ENCODE results near the gene CEP19.

The CEP19 gene

DNA sequence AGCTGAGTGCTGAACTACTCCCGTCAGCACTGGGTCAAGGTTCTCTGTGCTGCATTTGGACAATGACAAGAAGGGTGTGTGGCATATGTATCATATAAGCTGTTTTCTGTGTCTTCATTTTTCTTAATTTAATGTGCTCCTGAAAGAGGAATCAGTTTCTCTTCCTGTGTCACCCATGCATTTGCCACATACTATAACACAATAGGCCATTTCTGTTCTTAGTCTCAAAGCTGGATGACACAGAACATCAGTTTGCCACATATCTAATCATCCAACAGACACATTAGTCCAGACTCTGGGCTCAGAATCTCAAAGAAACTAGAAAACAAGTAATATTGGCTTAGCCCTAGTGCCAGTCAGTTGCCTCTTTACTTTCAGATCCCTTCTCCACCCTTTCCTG, 34.1 kb downstream of the CEP19 start:
- TF ChIP-seq, protein P1, sequence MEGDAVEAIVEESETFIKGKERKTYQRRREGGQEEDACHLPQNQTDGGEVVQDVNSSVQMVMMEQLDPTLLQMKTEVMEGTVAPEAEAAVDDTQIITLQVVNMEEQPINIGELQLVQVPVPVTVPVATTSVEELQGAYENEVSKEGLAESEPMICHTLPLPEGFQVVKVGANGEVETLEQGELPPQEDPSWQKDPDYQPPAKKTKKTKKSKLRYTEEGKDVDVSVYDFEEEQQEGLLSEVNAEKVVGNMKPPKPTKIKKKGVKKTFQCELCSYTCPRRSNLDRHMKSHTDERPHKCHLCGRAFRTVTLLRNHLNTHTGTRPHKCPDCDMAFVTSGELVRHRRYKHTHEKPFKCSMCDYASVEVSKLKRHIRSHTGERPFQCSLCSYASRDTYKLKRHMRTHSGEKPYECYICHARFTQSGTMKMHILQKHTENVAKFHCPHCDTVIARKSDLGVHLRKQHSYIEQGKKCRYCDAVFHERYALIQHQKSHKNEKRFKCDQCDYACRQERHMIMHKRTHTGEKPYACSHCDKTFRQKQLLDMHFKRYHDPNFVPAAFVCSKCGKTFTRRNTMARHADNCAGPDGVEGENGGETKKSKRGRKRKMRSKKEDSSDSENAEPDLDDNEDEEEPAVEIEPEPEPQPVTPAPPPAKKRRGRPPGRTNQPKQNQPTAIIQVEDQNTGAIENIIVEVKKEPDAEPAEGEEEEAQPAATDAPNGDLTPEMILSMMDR (IDR thresholded peaks at IDR 0.05; ENCODE audit: insufficient read depth, low read depth, low read length, missing control alignments) = no peak
- DNase-seq (ENCODE audit: low read depth) = no peak
- H3K4me3 ChIP-seq (ENCODE audit: low read depth, low read length) = no peak overlapping the region

DNA sequence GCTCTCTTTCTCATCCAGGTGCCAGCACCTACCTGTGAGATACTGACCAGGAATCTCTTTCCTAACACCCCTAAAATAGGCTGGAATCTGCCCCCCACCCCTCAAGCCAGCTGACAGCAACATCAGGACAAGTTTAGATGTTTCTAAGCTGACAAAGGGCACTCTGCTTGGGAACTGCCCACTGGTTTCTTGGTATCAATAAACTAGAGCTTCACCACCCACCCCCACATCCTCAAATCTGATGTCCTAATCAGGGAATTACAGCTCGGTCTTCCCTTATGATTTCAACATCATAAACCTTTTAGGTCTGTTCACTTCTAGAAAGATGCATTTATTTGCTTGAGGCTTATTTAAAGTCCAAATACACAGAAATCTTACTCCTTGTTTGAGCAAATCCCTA, 34.7 kb downstream of the CEP19 start:
- TF ChIP-seq, protein P1 (IDR thresholded peaks at IDR 0.05; ENCODE audit: insufficient read depth, low read depth, low read length, missing control alignments) = no peak
- no peak for DNase-seq (ENCODE audit: low read depth)
- no peak overlapping the region for H3K4me3 ChIP-seq (ENCODE audit: low read depth, low read length)

DNA sequence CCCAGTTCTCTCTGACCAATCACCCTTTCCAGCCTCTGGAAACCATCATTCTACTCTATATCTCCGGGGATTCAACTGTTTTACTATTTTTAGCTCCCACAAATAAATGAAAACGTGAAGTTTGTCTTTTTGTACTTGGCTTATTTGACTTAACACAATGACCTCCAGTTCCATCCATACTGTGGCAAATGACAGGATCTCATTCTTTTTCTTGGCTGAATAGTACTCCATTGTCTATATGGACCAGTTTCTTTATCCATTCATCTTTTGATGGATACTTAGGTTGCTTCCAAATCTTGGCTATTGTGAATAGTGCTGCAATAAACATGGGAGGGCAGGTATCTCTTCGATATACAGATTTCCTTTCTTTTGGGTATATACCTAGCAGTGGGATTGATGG, 38.4 kb downstream of the CEP19 start:
- DNase-seq (ENCODE audit: low read depth) = no peak
- no peak overlapping the region for H3K4me3 ChIP-seq (ENCODE audit: low read depth, low read length)
- TF ChIP-seq, protein P1 (IDR thresholded peaks at IDR 0.05; ENCODE audit: insufficient read depth, low read depth, low read length, missing control alignments) = no peak

DNA sequence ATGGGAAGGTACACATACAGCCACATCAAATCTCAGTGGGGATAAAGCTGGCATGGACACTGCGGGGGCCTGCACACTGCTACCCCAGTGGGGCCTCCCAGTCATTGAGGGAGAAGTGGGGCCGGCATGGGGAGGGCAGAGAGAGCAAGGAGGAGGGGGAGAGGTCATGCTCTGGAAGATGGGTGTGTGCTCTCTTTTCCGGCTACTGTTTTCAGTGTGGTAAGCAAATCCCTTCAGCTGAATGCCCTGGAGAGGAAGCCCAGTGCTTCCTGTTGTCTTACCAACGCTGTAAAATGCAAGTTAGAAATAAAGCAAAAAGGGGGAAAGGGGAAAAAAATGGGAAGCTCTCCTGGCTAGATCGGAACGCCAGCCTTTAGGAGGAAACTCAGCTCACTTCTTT, 41.7 kb downstream of the CEP19 start:
- TF ChIP-seq, protein P1 (IDR thresholded peaks at IDR 0.05; ENCODE audit: insufficient read depth, low read depth, low read length, missing control alignments) = no peak
- no peak overlapping the region for H3K4me3 ChIP-seq (ENCODE audit: low read depth, low read length)
- peak; percentile 56 for DNase-seq (ENCODE audit: low read depth)

DNA sequence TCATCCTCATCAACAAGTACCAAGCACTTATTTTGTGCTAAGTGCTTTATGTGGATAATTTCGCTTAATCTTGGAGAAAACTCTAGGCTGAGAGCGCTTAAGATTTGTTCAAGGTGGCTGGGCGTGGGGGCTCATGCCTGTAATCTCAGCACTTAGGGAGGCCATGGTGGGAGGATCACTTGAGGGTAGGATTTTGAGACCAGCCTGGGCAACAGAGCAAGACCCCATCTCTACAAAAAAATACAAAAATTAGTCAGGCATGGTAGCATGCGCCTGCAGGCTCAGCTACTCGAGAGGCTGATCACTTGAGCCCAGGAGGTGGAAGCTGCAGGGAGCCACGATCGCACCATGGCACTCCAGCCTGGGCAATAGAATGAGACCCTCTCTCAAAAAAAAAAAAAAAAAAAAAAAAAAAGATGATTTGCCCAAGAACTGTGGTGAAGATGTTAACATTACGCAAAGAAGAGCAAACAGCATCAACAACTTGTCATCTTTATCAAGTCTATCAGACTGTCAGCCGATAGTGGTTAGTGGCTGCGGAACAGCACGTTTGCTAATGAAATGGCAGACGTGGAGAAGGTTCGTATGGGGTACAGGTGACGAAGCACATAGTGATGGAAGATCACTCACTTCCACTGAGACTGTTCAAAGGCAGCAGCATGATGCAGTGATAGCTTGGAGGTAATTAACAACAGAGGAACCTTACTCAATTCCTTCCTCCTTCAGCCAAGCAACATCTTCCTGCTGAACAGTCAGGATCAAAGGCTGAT, 44.8 kb downstream of the CEP19 start:
- no peak for DNase-seq (ENCODE audit: low read depth)
- H3K4me3 ChIP-seq (ENCODE audit: low read depth, low read length) = no peak overlapping the region
- TF ChIP-seq, protein P1 (IDR thresholded peaks at IDR 0.05; ENCODE audit: insufficient read depth, low read depth, low read length, missing control alignments) = no peak

DNA sequence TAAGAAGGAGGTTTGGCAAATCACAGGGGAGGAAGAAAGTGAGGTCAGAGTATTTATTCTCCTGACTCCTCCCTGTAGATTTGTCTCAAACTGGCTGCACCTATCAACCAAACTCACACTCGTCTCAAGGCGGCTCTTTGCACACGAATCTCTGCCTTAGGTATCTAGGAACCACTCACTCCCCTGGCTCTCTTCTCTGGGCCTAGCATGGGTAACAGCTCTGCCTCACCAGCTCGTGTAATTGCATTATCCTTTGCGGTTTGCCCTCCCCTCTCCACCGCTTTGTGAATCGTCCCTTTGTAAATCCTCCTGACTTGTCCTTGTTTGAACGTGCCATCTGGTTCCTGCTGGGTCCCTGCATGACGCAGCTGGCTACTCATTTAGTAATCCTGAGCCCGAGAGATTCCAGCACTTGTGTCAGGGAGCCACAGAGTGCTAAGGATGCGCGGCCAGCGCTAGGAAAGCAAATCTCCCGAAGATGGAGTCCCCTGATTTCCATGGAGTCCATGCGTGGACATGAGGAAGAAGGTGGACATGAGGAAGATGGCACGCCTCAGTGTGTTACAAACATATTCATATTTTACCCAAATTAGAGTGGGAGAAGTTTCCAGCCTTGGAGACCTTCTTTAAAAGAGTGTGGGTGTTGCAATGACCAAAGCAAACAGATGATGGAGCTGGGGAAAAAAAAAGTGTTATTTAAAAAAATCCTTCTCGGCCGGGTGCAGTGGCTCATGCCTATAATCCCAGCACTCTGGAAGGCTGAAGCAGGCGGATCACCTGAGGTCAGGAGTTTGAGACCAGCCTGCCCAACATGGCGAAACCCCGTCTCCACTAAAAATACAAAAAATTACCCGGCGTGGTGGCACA, 45.8 kb downstream of the CEP19 start:
- no peak overlapping the region for H3K4me3 ChIP-seq (ENCODE audit: low read depth, low read length)
- TF ChIP-seq, protein P1 (IDR thresholded peaks at IDR 0.05; ENCODE audit: insufficient read depth, low read depth, low read length, missing control alignments) = no peak
- DNase-seq (ENCODE audit: low read depth) = no peak

Measured in GM12865 (cell line).